Psoas muscle (tissue), 8 donors: Measurements from ENCODE around the gene TBATA. TPM values are rescaled to one million over a fixed set of nuclear protein-coding genes. Genes with fewer than 3 reads are reported as not detected.

ENCODE experiments used
- ATAC-seq, 4 donors: fragments of 200-7000 bp; cut with Tn5 transposase; one replicate each; pipeline ENCODE4 v1.9.1; 2020; ENCODE audit warnings: moderate library complexity in 3 of 4, mild to moderate bottlenecking in 2 of 4
- DNase-seq, 2 donors: peaks; one replicate each; pipeline ENCODE4 v3.0.0-alpha.2; 2020
- H3K27ac ChIP-seq: fragments of 200-600 bp; one replicate; pipeline ENCODE4 v1.8.0; 2022
- H3K27me3 ChIP-seq, 3 donors: fragments of 200-600 bp in 1 of 3; one replicate each; pipeline versions ENCODE4 v1.6.1 to v1.8.0; 2013 to 2022; ENCODE audit warnings: low read length in 2 of 3, mild to moderate bottlenecking in 2 of 3, moderate library complexity in 1 of 3; ENCODE audit not compliant: insufficient read depth in 3 of 3
- H3K36me3 ChIP-seq, 2 donors: fragments of 200-600 bp in 1 of 2; one replicate each; pipeline versions ENCODE4 v1.6.1 to v1.8.0; 2013 to 2022; ENCODE audit warnings: low read depth in 1 of 2, mild to moderate bottlenecking in 1 of 2, moderate library complexity in 1 of 2; ENCODE audit not compliant: insufficient read depth in 1 of 2
- H3K4me1 ChIP-seq: fragments of 200-600 bp; one replicate; pipeline ENCODE4 v1.8.0; 2022
- H3K4me3 ChIP-seq: fragments of 200-600 bp; one replicate; pipeline ENCODE4 v1.8.0; 2022; ENCODE audit warnings: mild to moderate bottlenecking
- H3K9me3 ChIP-seq: fragments of 200-600 bp; one replicate; pipeline ENCODE4 v1.8.0; 2022
- CTCF ChIP-seq: fragments of 200-600 bp; IDR thresholded peaks from one replicate; pipeline ENCODE4 v1.8.0; 2022; ENCODE audit warnings: antibody characterized with exemption
- WGBS, 3 donors: extraction: QIAGEN DNeasy Blood & Tissue Kit; methylation state at CpG; one replicate each; pipeline versions ENCODE4 v1.1.6 to v1.1.7; 2013; 5-methylcytosine and 5-hydroxymethylcytosine counted together
- intact Hi-C, 2 donors: fragments of 100-400 bp; cut with DNase I; formaldehyde crosslinking; loops; one replicate each; pipeline versions ENCODE4 v1.11.0 to v1.14.2; 2022
- polyA plus RNA-seq, 3 donors: library from polyadenylated mRNA; stranded (reverse); fragments of 200-250 nt; gene quantifications; one replicate each; pipeline ENCODE4 v1.2.3, GENCODE V29; 2013
- total RNA-seq, 4 donors: library from RNA; stranded (reverse); fragmentation: NEBNext Ultra II Directional in 2 of 4; extraction: Animal tissue kit (Norgen Biotek cat#: 25700) in 2 of 4; gene quantifications; one replicate each; pipeline versions ENCODE4 v1.2.1 to v1.2.4, GENCODE V29; 2021 to 2023
- donor health status: healthy with polysubstance abuse.
- donor health status: DM: no; HTN: no; CAD: no; lungs with moderate emphysema.
- donor health status: Bipolar disorder and iron deficiency.
- donor health status: healthy.
- donor health status: DM: yes; HTN: yes; CAD: no.
- donor health status: DM: no; HTN: no; CAD: no.
- donor health status: DM: no; HTN: no; CAD: no.
- donor health status: DM: yes; HTN: yes; CAD: no.

The TBATA gene
- total and polyA plus RNA-seq, 7 donors = not detected

- no peak for DNase-seq
- no peaks in the 10 kb centered on the region for H3K9me3 ChIP-seq
- H3K4me1 ChIP-seq = no peaks in the 10 kb centered on the region
Observed at GRCh38 chr10:70765794-70766594, 19.2 kb downstream of the TBATA start.

GRCh38 chr10:70763567-70763966 is 21.6 kb downstream of the TBATA start:
- H3K36me3 ChIP-seq = no peaks in the 10 kb centered on the region
- intact Hi-C loops = no loop called here
- ATAC-seq (no peak), DNase-seq (no peak)
- H3K9me3 ChIP-seq = no peaks in the 10 kb centered on the region
- H3K4me3 ChIP-seq = no peak overlapping the region
- no peak for TF ChIP-seq CTCF
- H3K27me3 ChIP-seq = no peaks in the 10 kb centered on the region
- H3K27ac ChIP-seq = no peak overlapping the region
- no peaks in the 10 kb centered on the region for H3K4me1 ChIP-seq
- WGBS, 3 donors = 53 to 59% (median 58%) methylated on average over 3 of the region's 3 CpGs

More at GRCh38 chr10:70765794-70766594, 19.2 kb downstream of the TBATA start:
- 95 to 97% (median 96%) methylated on average over 8 of the region's 8 CpGs for WGBS, 3 donors
- Histone ChIP-seq H3K27me3 (no peaks in the 10 kb centered on the region), H3K36me3 (no peaks in the 10 kb centered on the region), H3K4me3 (no peak overlapping the region), H3K27ac (no peak overlapping the region)
- no peak for TF ChIP-seq CTCF
- intact Hi-C loops = no loop called here
- ATAC-seq = no peak

- Histone ChIP-seq H3K4me1 (no peaks in the 10 kb centered on the region), H3K27me3 (no peaks in the 10 kb centered on the region), H3K27ac (no peak overlapping the region), H3K36me3 (no peaks in the 10 kb centered on the region), H3K9me3 (no peaks in the 10 kb centered on the region), H3K4me3 (no peak overlapping the region)
- intact Hi-C loops = no loop called here
- no peak for TF ChIP-seq CTCF
- ATAC-seq = no peak
- 91 to 93% (median 92%) methylated on average over 6 to 7 of the region's 7 CpGs for WGBS, 3 donors
- no peak for DNase-seq
Observed at GRCh38 chr10:70762441-70763175, 22.6 kb downstream of the TBATA start.

GRCh38 chr10:70761727-70762350 is 23.3 kb downstream of the TBATA start:
- no peaks in the 10 kb centered on the region for H3K36me3 ChIP-seq
- ATAC-seq (peak in 1 of 4 donors; percentile 23), DNase-seq (no peak)
- 77 to 97% (median 78%) methylated on average over 10 of the region's 10 CpGs for WGBS, 3 donors
- TF ChIP-seq CTCF = no peak
- no peaks in the 10 kb centered on the region for H3K27me3 ChIP-seq
- no peaks in the 10 kb centered on the region for H3K9me3 ChIP-seq
- H3K27ac ChIP-seq = no peak overlapping the region
- no peak overlapping the region for H3K4me3 ChIP-seq
- H3K4me1 ChIP-seq = no peaks in the 10 kb centered on the region
- intact Hi-C loops = no loop called here
